ENCODE data around the gene GRID2.

GRID2 gene

DNA sequence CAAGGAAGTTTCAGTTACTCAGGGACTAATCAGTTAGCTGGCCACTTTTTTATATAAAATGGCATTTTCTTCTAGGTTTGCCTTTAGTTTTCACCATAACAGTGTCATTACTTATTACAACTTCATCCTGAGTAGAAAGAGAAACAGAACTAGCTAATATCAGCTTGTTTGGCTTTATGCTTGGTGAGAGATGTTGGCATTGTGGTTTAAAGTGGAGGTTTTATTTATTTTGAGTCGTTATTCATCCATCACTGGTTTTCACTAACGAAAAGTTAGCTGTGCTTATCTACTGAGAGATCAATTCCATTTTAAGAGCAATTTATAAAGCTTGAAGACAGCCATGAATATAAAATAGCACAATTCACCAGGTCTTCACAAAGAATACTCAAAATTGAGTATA, 714.5 kb downstream of the GRID2 start:
- H3K4me3 ChIP-seq (ENCODE audit: low read length): no peak overlapping the region
- H3K9me3 ChIP-seq (ENCODE audit: control insufficient read depth, low read length): no peaks in the 10 kb centered on the region
- H3K36me3 ChIP-seq (ENCODE audit: control insufficient read depth, insufficient read depth, low read length, severe bottlenecking): no peaks in the 10 kb centered on the region
- no peaks in the 10 kb centered on the region for H3K4me1 ChIP-seq (ENCODE audit: control insufficient read depth, insufficient read depth, low read length)
- DNase-seq (ENCODE audit: low read depth): no peak
- H3K27me3 ChIP-seq (replicated peaks; ENCODE audit: control insufficient read depth, insufficient read depth, low read length): no peaks in the 10 kb centered on the region
- no peak overlapping the region for H3K9ac ChIP-seq (ENCODE audit: low read length)

DNA sequence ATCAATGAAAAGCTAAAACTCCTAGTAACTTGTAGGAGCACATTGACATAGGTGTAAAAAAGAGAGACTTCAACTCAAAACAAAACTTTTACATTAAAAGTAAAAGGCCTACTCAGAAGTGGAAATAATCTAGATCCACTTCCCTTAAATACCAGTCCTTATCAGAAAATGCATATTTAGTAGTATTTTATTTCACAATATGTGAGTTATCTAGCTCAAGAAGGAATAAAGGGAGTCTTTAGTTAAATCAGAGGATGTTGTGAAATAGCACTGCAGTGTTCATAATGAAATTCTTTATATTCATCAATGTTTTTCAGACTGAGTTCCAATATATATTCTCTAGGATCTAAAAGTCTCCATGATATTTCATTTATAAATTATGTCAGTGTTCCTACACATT, 715.0 kb downstream of the GRID2 start:
- H3K4me1 ChIP-seq (ENCODE audit: control insufficient read depth, insufficient read depth, low read length): no peaks in the 10 kb centered on the region
- H3K4me3 ChIP-seq (ENCODE audit: low read length): no peak overlapping the region
- H3K9me3 ChIP-seq (ENCODE audit: control insufficient read depth, low read length): no peaks in the 10 kb centered on the region
- peak; percentile 5 for DNase-seq (ENCODE audit: low read depth)
- H3K27me3 ChIP-seq (replicated peaks; ENCODE audit: control insufficient read depth, insufficient read depth, low read length): no peaks in the 10 kb centered on the region
- no peaks in the 10 kb centered on the region for H3K36me3 ChIP-seq (ENCODE audit: control insufficient read depth, insufficient read depth, low read length, severe bottlenecking)
- H3K9ac ChIP-seq (ENCODE audit: low read length): no peak overlapping the region

DNA sequence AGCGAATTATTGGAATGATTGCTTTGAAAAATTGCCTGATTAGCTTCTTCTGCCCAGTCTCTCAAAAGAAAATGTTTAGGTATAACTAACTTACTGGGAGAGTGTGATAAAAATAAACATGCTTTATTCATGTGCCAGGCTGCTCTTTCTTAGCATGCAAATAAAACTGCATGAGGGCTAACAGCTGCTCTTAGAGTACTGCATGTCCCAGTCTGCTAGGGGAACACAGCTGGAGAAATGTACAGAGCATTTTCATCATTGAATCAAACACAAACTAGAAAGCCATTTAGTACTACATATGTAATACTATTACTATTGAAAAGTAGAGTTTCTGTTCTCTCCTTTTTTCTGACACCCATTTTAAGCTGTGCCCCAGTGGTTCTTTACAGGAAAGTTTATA, 726.0 kb downstream of the GRID2 start:
- Histone ChIP-seq H3K36me3 (ENCODE audit: control insufficient read depth, insufficient read depth, low read length, severe bottlenecking) (no peaks in the 10 kb centered on the region), H3K9me3 (ENCODE audit: control insufficient read depth, low read length) (no peaks in the 10 kb centered on the region), H3K4me1 (ENCODE audit: control insufficient read depth, insufficient read depth, low read length) (no peaks in the 10 kb centered on the region), H3K27me3 (replicated peaks; ENCODE audit: control insufficient read depth, insufficient read depth, low read length) (no peaks in the 10 kb centered on the region), H3K4me3 (ENCODE audit: low read length) (no peak overlapping the region), H3K9ac (ENCODE audit: low read length) (no peak overlapping the region)
- DNase-seq (ENCODE audit: low read depth): no peak

DNA sequence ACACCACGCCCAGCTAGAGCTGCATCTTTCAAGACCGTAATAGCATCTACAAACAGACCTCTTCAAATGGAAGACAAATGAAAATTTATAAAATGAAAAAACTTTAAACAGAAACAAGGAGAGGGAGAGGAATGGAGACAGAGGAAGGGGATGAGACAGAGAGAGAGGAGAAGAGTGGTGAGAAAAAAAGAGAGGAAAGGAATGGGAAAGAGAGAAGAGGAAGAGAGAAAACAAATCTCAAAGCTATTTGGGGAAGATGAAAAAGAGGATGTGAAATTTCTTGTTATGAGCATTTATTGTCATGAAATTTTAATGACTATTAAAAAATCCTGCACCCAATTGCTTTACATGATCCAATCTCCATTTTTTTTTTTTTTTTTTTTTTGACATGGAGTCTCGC, 726.9 kb downstream of the GRID2 start:
- Histone ChIP-seq H3K36me3 (ENCODE audit: control insufficient read depth, insufficient read depth, low read length, severe bottlenecking) (no peaks in the 10 kb centered on the region), H3K27me3 (replicated peaks; ENCODE audit: control insufficient read depth, insufficient read depth, low read length) (no peaks in the 10 kb centered on the region)

DNA sequence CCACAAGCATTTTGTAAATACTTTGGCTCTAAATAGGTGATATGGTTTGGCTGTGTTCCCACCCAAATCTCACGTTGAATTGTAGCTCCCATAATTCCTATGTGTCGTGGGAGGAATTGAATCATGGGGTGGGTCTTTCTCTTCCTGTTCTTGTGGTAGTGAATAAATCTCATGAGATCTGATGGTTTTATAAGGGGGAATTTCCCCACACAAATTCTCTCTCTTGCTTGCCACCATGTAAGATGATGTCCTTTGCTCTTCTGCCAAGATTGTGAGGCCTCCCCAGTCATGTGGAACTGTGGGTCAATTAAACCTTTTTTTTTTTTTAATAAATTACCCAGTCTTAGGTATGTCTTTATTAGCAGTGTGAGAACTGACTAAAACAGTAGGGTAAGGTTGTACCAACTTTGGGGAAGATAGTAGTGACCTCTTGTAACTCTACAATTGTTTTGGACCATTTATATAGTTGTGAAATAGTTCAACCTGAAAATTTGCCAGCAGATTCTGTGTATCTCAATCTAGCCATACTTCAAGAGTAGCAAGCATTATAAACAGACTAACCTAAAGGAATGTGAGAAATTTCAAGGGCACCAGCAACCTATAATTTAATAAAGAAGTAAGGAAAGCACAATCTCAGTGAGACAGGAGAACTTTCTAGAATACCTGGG, 727.8 kb downstream of the GRID2 start:
- DNase-seq (ENCODE audit: low read depth): no peak
- H3K36me3 ChIP-seq (ENCODE audit: control insufficient read depth, insufficient read depth, low read length, severe bottlenecking): no peaks in the 10 kb centered on the region
- no peak overlapping the region for H3K9ac ChIP-seq (ENCODE audit: low read length)
- H3K9me3 ChIP-seq (ENCODE audit: control insufficient read depth, low read length): no peaks in the 10 kb centered on the region
- H3K27me3 ChIP-seq (replicated peaks; ENCODE audit: control insufficient read depth, insufficient read depth, low read length): no peaks in the 10 kb centered on the region
- H3K4me3 ChIP-seq (ENCODE audit: low read length): no peak overlapping the region
- H3K4me1 ChIP-seq (ENCODE audit: control insufficient read depth, insufficient read depth, low read length): no peaks in the 10 kb centered on the region

More for the DNA sequence above, 726.9 kb downstream of the GRID2 start:
- Histone ChIP-seq H3K4me1 (ENCODE audit: control insufficient read depth, insufficient read depth, low read length) (no peaks in the 10 kb centered on the region), H3K9ac (ENCODE audit: low read length) (no peak overlapping the region), H3K4me3 (ENCODE audit: low read length) (no peak overlapping the region), H3K9me3 (ENCODE audit: control insufficient read depth, low read length) (no peaks in the 10 kb centered on the region)
- no peak for DNase-seq (ENCODE audit: low read depth)

- Histone ChIP-seq H3K4me3 (ENCODE audit: low read length) (no peak overlapping the region), H3K4me1 (ENCODE audit: control insufficient read depth, insufficient read depth, low read length) (no peaks in the 10 kb centered on the region), H3K9ac (ENCODE audit: low read length) (no peak overlapping the region), H3K27me3 (replicated peaks; ENCODE audit: control insufficient read depth, insufficient read depth, low read length) (no peaks in the 10 kb centered on the region), H3K36me3 (ENCODE audit: control insufficient read depth, insufficient read depth, low read length, severe bottlenecking) (no peaks in the 10 kb centered on the region), H3K9me3 (ENCODE audit: control insufficient read depth, low read length) (no peaks in the 10 kb centered on the region)
- DNase-seq (ENCODE audit: low read depth): no peak
Observed at GRCh38 chr4:93042746-93043145, 739.0 kb downstream of the GRID2 start.

GRCh38 chr4:93053140-93053539, 749.4 kb downstream of the GRID2 start:
- Histone ChIP-seq H3K9me3 (ENCODE audit: control insufficient read depth, low read length) (no peaks in the 10 kb centered on the region), H3K36me3 (ENCODE audit: control insufficient read depth, insufficient read depth, low read length, severe bottlenecking) (no peaks in the 10 kb centered on the region), H3K4me1 (ENCODE audit: control insufficient read depth, insufficient read depth, low read length) (no peaks in the 10 kb centered on the region), H3K27me3 (replicated peaks; ENCODE audit: control insufficient read depth, insufficient read depth, low read length) (no peaks in the 10 kb centered on the region), H3K4me3 (ENCODE audit: low read length) (no peak overlapping the region), H3K9ac (ENCODE audit: low read length) (no peak overlapping the region)
- no peak for DNase-seq (ENCODE audit: low read depth)

GRCh38 chr4:93061826-93062225, 758.1 kb downstream of the GRID2 start:
- no peaks in the 10 kb centered on the region for H3K9me3 ChIP-seq (ENCODE audit: control insufficient read depth, low read length)
- H3K36me3 ChIP-seq (ENCODE audit: control insufficient read depth, insufficient read depth, low read length, severe bottlenecking): no peaks in the 10 kb centered on the region
- H3K9ac ChIP-seq (ENCODE audit: low read length): no peak overlapping the region
- H3K4me1 ChIP-seq (ENCODE audit: control insufficient read depth, insufficient read depth, low read length): no peaks in the 10 kb centered on the region
- no peak overlapping the region for H3K4me3 ChIP-seq (ENCODE audit: low read length)
- H3K27me3 ChIP-seq (replicated peaks; ENCODE audit: control insufficient read depth, insufficient read depth, low read length): no peaks in the 10 kb centered on the region
- DNase-seq (ENCODE audit: low read depth): no peak

- Histone ChIP-seq H3K36me3 (ENCODE audit: control insufficient read depth, insufficient read depth, low read length, severe bottlenecking) (no peaks in the 10 kb centered on the region), H3K4me1 (ENCODE audit: control insufficient read depth, insufficient read depth, low read length) (no peaks in the 10 kb centered on the region)
- DNase-seq (ENCODE audit: low read depth): no peak
Observed at GRCh38 chr4:93063325-93063724, 759.6 kb downstream of the GRID2 start.

DNA sequence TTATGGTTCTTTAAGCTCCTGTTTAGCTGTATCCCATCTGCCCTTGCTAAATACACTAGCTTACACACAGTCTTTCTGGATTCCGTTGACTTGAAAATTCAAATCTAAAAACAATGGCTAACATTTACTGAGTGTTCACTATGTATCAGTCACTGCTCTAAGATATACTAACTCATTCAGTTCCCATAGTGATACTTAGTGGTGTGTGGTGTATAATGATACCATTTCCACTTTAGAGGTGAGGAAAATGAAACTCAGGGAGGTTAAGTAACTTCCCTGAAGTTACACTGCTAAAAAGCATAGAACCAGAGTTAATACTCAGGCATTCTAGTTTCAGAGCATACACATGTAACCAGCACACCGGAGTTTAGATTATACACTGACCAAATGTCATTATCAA, 762.0 kb downstream of the GRID2 start:
- no peak overlapping the region for H3K9ac ChIP-seq (ENCODE audit: low read length)
- no peak for DNase-seq (ENCODE audit: low read depth)
- no peaks in the 10 kb centered on the region for H3K36me3 ChIP-seq (ENCODE audit: control insufficient read depth, insufficient read depth, low read length, severe bottlenecking)
- H3K27me3 ChIP-seq (replicated peaks; ENCODE audit: control insufficient read depth, insufficient read depth, low read length): no peaks in the 10 kb centered on the region
- H3K4me1 ChIP-seq (ENCODE audit: control insufficient read depth, insufficient read depth, low read length): no peaks in the 10 kb centered on the region
- H3K9me3 ChIP-seq (ENCODE audit: control insufficient read depth, low read length): no peaks in the 10 kb centered on the region
- no peak overlapping the region for H3K4me3 ChIP-seq (ENCODE audit: low read length)

More at GRCh38 chr4:93063325-93063724, 759.6 kb downstream of the GRID2 start:
- H3K9me3 ChIP-seq (ENCODE audit: control insufficient read depth, low read length): no peaks in the 10 kb centered on the region
- H3K9ac ChIP-seq (ENCODE audit: low read length): no peak overlapping the region
- H3K27me3 ChIP-seq (replicated peaks; ENCODE audit: control insufficient read depth, insufficient read depth, low read length): no peaks in the 10 kb centered on the region
- no peak overlapping the region for H3K4me3 ChIP-seq (ENCODE audit: low read length)

DNA sequence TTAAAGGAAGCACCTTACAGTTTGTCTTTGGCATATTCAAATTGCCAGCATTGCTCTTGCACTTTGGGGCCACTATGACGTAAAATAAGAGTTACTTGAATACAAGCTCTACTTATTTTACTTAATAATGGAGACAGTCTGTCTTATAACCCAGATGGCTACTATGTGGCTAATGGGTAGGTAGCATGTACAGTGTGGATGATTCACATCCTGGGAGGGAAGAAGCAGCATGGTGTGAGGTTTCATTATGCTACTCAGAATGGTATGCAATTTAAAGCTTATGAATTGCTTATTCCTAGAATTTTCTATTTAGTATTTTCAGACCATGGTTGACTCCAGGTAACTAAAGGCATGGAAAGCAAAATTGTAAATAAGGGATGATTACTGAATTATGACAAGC, 763.0 kb downstream of the GRID2 start:
- DNase-seq (ENCODE audit: low read depth): no peak
- no peaks in the 10 kb centered on the region for H3K27me3 ChIP-seq (replicated peaks; ENCODE audit: control insufficient read depth, insufficient read depth, low read length)
- no peaks in the 10 kb centered on the region for H3K4me1 ChIP-seq (ENCODE audit: control insufficient read depth, insufficient read depth, low read length)
- H3K9me3 ChIP-seq (ENCODE audit: control insufficient read depth, low read length): no peaks in the 10 kb centered on the region
- H3K9ac ChIP-seq (ENCODE audit: low read length): no peak overlapping the region
- no peak overlapping the region for H3K4me3 ChIP-seq (ENCODE audit: low read length)
- H3K36me3 ChIP-seq (ENCODE audit: control insufficient read depth, insufficient read depth, low read length, severe bottlenecking): no peaks in the 10 kb centered on the region

DNA sequence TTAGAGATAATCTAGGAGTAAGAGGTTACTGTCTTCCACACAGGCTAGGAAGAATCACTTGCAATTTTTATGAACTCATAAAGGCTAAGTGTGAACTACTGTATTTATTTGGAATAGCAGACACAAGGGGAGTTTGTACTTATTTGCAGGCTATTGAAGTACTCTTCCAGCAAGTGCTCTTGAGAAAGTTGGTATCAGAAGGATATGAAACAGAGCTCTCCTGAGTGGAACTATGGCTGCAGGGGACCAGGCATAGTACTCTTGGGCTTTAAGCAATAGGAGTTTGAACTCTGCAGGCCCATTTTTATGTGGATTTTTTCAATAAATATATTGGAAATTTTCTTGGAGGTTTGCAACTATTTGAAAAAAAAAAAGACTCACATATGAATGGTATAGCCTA, 768.5 kb downstream of the GRID2 start:
- H3K4me1 ChIP-seq (ENCODE audit: control insufficient read depth, insufficient read depth, low read length): peaks cover 5% of the 10 kb centered on the region
- no peaks in the 10 kb centered on the region for H3K9me3 ChIP-seq (ENCODE audit: control insufficient read depth, low read length)
- DNase-seq (ENCODE audit: low read depth): no peak
- H3K27me3 ChIP-seq (replicated peaks; ENCODE audit: control insufficient read depth, insufficient read depth, low read length): no peaks in the 10 kb centered on the region
- no peaks in the 10 kb centered on the region for H3K36me3 ChIP-seq (ENCODE audit: control insufficient read depth, insufficient read depth, low read length, severe bottlenecking)
- no peak overlapping the region for H3K9ac ChIP-seq (ENCODE audit: low read length)
- no peak overlapping the region for H3K4me3 ChIP-seq (ENCODE audit: low read length)

All from adipocyte (in vitro differentiated cells).